ENCODE results near the gene IPO5. TPM values are rescaled to one million over a fixed set of nuclear protein-coding genes. Genes with fewer than 3 reads are reported as not detected.
"Not testable (repeated sequence)": the region's sequence is repeated elsewhere in the genome, so short reads cannot be mapped to it uniquely, and the experiment has no call there.

Gene IPO5
- total and polyA plus RNA-seq, 2 donors from 2014 or later = 32.2 to 92.0 TPM

DNA sequence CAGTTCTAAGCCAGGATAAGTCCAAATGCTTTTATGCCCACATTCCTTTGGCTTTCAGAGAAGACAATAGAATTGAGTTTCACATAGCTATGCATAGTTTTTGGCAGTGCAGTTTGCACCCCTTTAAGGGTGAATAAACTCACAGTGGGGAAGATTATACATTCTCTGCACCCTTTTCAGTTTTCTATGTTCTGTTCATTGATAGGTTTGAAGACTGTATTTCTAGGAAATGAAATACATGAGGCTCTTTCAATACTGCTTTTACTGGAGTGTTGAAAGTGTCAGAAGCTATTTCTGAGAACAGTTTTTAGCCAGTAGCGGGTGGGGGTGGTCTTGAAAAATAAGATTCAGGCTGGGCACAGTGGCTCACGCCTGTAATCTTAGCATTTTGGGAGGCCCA, 46.2 kb downstream of the IPO5 start:
- no peak for DNase-seq
- Histone ChIP-seq H3K9me3 (ENCODE audit: control insufficient read depth in 2 of 3, insufficient read depth in 1 of 3, low read length in 3 of 3) (no peaks in the 10 kb centered on the region), H3K27ac (ENCODE audit: low read depth in 2 of 2, low read length in 2 of 2) (no peak overlapping the region), H3K36me3 (ENCODE audit: control insufficient read depth in 2 of 3, insufficient read depth in 3 of 3, low read length in 3 of 3) (peaks cover 9 to 16% (median 16%) of the 10 kb centered on the region in 3 donors), H3K4me3 (ENCODE audit: low read length in 3 of 3) (no peak overlapping the region), H3K27me3 (ENCODE audit: control insufficient read depth, insufficient read depth, low read length) (no peaks in the 10 kb centered on the region), H3K9ac (ENCODE audit: low read length in 3 of 3) (no peak overlapping the region), H3K4me1 (ENCODE audit: control insufficient read depth in 2 of 3, insufficient read depth in 2 of 3, low read depth in 1 of 3, low read length in 3 of 3) (no peaks in the 10 kb centered on the region)
- intact Hi-C loops (cut with DNase I) = no loop called here
- TF ChIP-seq, protein P1, sequence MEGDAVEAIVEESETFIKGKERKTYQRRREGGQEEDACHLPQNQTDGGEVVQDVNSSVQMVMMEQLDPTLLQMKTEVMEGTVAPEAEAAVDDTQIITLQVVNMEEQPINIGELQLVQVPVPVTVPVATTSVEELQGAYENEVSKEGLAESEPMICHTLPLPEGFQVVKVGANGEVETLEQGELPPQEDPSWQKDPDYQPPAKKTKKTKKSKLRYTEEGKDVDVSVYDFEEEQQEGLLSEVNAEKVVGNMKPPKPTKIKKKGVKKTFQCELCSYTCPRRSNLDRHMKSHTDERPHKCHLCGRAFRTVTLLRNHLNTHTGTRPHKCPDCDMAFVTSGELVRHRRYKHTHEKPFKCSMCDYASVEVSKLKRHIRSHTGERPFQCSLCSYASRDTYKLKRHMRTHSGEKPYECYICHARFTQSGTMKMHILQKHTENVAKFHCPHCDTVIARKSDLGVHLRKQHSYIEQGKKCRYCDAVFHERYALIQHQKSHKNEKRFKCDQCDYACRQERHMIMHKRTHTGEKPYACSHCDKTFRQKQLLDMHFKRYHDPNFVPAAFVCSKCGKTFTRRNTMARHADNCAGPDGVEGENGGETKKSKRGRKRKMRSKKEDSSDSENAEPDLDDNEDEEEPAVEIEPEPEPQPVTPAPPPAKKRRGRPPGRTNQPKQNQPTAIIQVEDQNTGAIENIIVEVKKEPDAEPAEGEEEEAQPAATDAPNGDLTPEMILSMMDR (IDR thresholded peaks at IDR 0.05; ENCODE audit: borderline replicate concordance, extremely low read depth, insufficient read depth) = no peak
- no peak for FAIRE-seq

GRCh38 chr13:98004107-98004506, 50.6 kb downstream of the IPO5 start:
- intact Hi-C loops (cut with DNase I) = no loop called here
- Histone ChIP-seq H3K4me3 (ENCODE audit: low read length in 3 of 3) (no peak overlapping the region), H3K4me1 (ENCODE audit: control insufficient read depth in 2 of 3, insufficient read depth in 2 of 3, low read depth in 1 of 3, low read length in 3 of 3) (no peaks in the 10 kb centered on the region), H3K27ac (ENCODE audit: low read depth in 2 of 2, low read length in 2 of 2) (no peak overlapping the region), H3K9me3 (ENCODE audit: control insufficient read depth in 2 of 3, insufficient read depth in 1 of 3, low read length in 3 of 3) (no peaks in the 10 kb centered on the region), H3K27me3 (ENCODE audit: control insufficient read depth, insufficient read depth, low read length) (no peaks in the 10 kb centered on the region), H3K9ac (ENCODE audit: low read length in 3 of 3) (no peak overlapping the region), H3K36me3 (ENCODE audit: control insufficient read depth in 2 of 3, insufficient read depth in 3 of 3, low read length in 3 of 3) (peaks cover 15 to 33% (median 31%) of the 10 kb centered on the region in 3 donors)
- TF ChIP-seq, protein P1 (IDR thresholded peaks at IDR 0.05; ENCODE audit: borderline replicate concordance, extremely low read depth, insufficient read depth) = no peak
- no peak for DNase-seq
- no peak for FAIRE-seq

DNA sequence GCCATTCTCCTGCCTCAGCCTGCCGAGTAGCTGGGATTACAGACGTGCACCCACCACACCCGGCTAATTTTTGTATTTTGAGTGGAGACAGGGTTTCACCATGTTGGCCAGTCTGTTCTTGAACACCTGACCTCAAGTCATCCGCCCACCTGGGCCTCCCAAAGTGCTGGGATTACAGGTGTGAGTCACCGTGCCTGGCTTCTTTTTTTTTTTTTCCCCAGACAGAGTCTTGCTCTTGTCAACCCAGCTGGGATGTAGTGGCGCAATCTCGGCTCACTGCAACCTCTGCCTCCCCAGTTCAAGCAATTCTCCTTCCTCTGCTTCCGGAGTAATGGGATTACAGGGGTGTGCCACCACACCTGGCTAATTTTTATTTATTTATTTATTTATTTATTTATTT, 51.5 kb downstream of the IPO5 start:
- H3K36me3 ChIP-seq (ENCODE audit: control insufficient read depth in 2 of 3, insufficient read depth in 3 of 3, low read length in 3 of 3) = peaks cover 13 to 39% (median 37%) of the 10 kb centered on the region in 3 donors
- not testable (repeated sequence) for H3K27ac ChIP-seq (ENCODE audit: low read depth in 2 of 2, low read length in 2 of 2); H3K9me3 ChIP-seq (ENCODE audit: control insufficient read depth in 2 of 3, insufficient read depth in 1 of 3, low read length in 3 of 3)

GRCh38 chr13:98007001-98007400, 53.5 kb downstream of the IPO5 start:
- FAIRE-seq = no peak
- DNase-seq = no peak
- TF ChIP-seq, protein P1 (IDR thresholded peaks at IDR 0.05; ENCODE audit: borderline replicate concordance, extremely low read depth, insufficient read depth) = no peak
- Histone ChIP-seq H3K9ac (ENCODE audit: low read length in 3 of 3) (no peak overlapping the region), H3K27ac (ENCODE audit: low read depth in 2 of 2, low read length in 2 of 2) (no peak overlapping the region), H3K4me3 (ENCODE audit: low read length in 3 of 3) (no peak overlapping the region), H3K36me3 (ENCODE audit: control insufficient read depth in 2 of 3, insufficient read depth in 3 of 3, low read length in 3 of 3) (peaks cover 11 to 43% (median 38%) of the 10 kb centered on the region in 3 donors), H3K4me1 (ENCODE audit: control insufficient read depth in 2 of 3, insufficient read depth in 2 of 3, low read depth in 1 of 3, low read length in 3 of 3) (no peaks in the 10 kb centered on the region), H3K27me3 (ENCODE audit: control insufficient read depth, insufficient read depth, low read length) (no peaks in the 10 kb centered on the region), H3K9me3 (ENCODE audit: control insufficient read depth in 2 of 3, insufficient read depth in 1 of 3, low read length in 3 of 3) (no peaks in the 10 kb centered on the region)
- intact Hi-C loops (cut with DNase I) = no loop called here

More for the DNA sequence above, 51.5 kb downstream of the IPO5 start:
- H3K27me3 ChIP-seq (ENCODE audit: control insufficient read depth, insufficient read depth, low read length); H3K4me1 ChIP-seq (ENCODE audit: control insufficient read depth in 2 of 3, insufficient read depth in 2 of 3, low read depth in 1 of 3, low read length in 3 of 3); FAIRE-seq; H3K4me3 ChIP-seq (ENCODE audit: low read length in 3 of 3); intact Hi-C loops (cut with DNase I); H3K9ac ChIP-seq (ENCODE audit: low read length in 3 of 3); DNase-seq: not testable (repeated sequence)
